GM15510 (cell line): ENCODE measurements around the gene TGM4.

Experiments used
- POLR2A ChIP-seq: IDR thresholded peaks from 3 replicates; pipeline ENCODE4 v1.6.1; 2011; ENCODE audit warnings: borderline replicate concordance; ENCODE audit not compliant: insufficient read length; ENCODE audit errors: extremely low read depth

Gene TGM4

DNA sequence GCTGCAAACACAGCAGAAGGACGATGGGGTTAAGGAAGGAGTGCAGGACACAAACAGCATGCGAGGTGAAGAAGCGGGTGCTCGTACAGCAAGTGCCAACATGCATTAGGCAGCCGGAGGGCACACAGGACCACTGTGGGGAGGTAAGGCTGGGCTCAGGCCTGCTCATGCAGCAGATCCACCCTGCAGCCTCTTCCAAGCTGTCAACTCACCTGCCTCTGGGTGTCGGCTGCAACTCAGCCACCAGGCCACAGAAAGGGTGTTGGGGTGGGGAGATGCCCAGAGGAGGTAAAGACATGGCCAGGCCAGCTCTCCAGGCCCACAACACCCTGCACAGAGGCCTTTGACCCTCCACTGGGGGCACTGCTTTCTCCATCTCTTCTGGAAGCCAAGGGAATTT lies 44.2 kb downstream of the TGM4 start:
- no peak for TF ChIP-seq POLR2A

GRCh38 chr3:44920081-44920480 lies 45.7 kb downstream of the TGM4 start:
- TF ChIP-seq POLR2A = no peak

- no peak for TF ChIP-seq POLR2A
Observed at GRCh38 chr3:44923632-44924456, 49.4 kb downstream of the TGM4 start.

- TF ChIP-seq POLR2A = no peak
Observed at GRCh38 chr3:44924457-44925084, 50.2 kb downstream of the TGM4 start.

GRCh38 chr3:44926172-44926571 lies 51.8 kb downstream of the TGM4 start:
- no peak for TF ChIP-seq POLR2A

GRCh38 chr3:44926921-44927320 lies 52.5 kb downstream of the TGM4 start:
- no peak for TF ChIP-seq POLR2A

GRCh38 chr3:44927371-44927770 lies 53.0 kb downstream of the TGM4 start:
- no peak for TF ChIP-seq POLR2A

DNA sequence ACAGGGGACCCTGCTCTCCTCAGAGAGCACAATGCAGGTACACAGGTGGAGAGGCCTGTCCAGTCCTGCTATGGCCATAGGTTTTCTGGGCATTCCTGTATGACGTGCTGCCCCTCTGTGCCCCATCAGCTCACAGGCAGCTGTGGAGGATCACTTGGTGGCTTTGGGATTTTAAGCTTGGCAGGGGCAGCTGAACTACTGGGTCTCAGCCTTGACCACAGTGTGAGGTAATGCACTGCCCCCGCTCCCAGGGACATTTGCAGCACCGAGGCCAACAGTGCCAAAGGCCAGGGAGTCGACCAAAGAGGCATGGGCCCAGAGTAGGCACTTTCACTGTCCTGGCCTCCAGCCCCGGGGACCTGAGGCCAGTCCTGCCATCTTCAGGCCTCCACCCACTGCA lies 55.4 kb downstream of the TGM4 start:
- TF ChIP-seq POLR2A = no peak

DNA sequence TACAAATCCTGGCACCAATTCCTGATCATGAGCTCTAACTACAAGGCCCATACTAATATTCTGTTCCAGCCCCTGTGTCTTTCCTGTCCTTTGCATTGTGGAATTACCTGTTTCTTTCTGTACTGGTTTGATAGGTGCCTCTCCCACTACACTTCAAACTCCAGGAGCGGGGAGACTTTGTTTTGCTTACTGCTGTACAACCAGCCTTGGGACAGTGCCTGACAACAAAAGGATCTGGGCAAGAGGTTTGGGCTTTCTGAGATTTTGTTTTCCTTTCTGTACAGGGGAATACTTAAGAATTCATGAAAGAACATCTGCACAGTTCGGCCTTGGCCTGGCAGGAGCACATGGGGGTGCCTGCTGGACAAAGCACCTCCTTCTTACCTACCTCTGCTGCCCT lies 56.5 kb downstream of the TGM4 start:
- TF ChIP-seq POLR2A = no peak

DNA sequence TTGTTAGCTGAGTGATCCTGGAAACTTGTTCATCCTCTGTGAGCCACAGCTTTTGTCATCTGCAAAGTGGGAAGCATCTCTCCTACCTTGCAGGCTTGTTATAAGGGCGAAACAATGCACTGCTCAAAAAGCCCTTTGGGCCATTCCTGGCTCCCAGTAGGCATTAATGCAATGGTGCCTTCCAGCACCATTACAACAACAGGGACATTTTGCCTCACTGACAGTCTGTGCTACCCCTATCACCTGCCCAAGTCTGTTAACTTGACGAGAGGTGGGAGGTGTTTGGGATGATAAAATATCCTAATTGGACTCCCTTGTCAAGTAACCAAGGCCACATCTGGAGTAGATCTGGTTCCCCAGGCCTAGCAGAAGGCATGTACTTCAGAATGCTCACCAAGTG lies 57.4 kb downstream of the TGM4 start:
- no peak for TF ChIP-seq POLR2A

DNA sequence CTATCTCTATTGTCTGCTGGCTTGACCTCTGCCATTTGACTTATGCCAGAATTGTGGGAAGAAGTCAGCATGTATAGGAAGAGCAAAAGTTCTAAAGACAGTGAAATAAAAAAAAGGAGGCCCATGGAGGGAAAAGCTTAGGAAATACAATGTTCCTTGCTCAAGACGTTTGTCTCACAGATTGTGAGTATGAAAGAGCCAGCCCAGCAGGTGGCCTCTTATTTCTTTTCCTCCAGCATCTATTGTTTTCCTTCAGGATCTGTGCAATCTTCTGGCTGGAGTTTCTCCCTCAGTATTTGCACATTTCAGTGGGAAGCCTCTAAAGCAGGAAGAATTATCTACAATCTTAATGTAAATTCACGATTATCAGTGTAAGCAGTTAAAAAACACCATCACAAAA lies 57.9 kb downstream of the TGM4 start:
- TF ChIP-seq POLR2A = no peak

DNA sequence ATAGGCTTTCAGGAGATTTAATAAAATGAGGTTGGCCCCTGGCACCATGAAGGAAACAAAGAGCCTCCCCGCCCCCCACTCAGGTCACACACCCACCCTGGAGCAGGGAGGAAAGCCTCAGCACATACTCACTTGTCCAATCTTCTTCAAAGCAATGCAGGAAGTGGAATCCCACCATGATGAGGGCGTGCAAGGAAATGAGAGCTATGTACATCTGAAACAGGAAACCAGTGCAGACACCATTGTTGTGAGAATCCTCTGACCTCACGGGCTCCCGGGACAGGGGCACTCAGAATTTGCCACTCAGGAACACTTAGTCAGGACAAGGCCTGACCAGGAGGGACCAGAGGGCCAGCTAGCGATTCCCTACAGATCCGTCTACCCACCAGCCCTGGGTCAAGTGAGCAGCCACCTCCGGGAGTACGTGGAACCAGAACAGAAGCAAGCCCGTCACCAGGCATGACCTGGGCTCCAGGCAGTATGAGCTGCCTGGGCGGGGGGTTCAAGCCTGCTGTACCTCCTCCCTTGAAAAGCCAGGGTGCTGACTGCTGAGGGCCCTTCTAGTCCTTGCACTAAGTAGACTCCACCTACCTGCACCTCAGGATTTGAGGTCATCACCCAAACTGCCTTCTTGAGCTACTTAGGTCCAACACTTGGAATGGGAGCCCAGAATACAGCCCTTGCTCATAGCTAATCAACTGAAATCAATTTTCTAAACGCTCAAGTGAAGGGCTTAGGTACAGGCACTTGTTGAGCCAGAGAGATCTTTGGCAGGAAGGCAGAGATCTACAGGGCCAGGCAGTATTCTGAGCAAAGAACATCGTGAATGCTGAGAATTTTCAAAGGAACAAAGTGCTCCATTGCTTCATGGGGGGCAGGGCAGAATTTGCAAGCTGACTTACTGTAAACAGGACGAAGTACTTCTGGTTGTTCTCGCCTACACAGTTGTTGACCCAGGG lies 58.9 kb downstream of the TGM4 start:
- TF ChIP-seq POLR2A = no peak

DNA sequence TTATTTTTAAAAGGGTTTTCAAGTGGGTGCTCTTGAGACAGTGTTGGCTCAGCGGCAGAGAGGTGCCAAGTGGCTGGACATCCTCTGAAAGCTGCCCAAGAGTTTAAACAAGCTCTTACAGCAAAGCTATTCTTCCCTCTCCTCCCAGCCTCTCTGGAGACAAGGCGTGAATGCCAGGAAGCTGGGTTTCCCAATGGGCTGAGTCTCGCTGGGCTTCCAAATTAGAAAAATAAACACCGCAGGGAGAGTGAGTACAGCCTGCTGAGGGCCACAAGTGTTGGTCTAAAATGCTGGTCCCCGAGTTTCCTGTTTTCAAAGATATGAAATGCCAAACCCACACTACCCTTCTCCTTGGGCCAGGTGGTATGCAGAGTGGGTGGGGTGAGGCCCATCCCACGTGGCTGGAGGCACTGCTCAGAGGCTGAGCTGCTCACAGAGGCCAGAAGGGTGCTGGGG lies 65.2 kb downstream of the TGM4 start:
- TF ChIP-seq POLR2A = no peak

DNA sequence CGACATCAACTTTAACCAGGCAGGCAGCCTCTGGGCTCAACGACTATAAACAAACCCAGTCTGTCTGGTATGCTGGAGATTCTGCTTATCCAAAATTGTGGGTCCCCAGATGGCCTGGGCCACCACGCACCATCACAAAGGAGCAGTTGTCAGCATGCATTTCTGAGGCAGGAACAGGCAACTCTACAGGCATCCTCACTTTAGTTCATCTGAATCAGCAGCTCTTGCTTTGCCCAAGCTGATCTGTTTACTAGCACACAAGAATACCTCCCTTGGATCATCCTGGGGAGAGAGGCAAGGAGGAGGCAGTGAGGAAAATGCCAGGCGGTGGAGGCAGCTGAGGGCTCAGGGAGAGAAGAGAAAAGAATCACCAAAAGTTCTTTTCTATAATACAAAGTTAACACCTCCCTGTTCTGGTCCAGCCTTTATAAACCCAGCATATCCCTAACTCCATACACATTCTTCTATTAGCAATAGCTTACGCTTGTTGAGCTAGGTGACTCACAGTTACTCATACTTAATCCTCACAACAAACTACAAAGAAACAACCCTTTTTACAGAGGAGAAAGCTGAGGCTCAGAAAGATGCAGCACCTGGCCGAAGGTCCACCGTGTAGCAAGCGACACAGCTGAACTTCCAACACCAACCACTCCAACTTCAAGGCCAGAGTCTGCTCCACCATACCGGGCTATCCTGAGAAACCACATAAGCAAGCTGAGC lies 68.0 kb downstream of the TGM4 start:
- TF ChIP-seq POLR2A = no peak
